Measurements from ENCODE around the gene PEX5L.

DNA sequence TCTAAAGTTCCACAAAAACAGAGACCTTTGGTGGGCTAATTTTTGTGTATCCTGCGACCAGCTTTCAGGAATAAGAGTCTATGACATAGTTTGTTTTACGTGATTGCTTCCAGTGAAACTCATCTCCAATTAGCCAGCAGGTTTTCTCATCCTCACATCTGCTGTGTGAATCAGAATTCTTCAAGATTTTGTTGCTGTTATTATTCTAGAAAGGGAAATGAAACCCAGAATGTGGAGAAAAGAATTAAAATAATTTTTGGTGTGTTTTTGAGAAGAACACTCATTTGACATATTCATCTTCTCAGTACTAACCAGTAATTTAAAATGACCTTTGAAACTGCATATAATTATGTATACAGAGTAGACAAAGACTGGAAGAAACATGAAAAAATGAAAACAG is 208.0 kb downstream of the PEX5L start:
- TF ChIP-seq POLR2A (IDR thresholded peaks at IDR 0.05) = no peak
- TF ChIP-seq, protein P1, sequence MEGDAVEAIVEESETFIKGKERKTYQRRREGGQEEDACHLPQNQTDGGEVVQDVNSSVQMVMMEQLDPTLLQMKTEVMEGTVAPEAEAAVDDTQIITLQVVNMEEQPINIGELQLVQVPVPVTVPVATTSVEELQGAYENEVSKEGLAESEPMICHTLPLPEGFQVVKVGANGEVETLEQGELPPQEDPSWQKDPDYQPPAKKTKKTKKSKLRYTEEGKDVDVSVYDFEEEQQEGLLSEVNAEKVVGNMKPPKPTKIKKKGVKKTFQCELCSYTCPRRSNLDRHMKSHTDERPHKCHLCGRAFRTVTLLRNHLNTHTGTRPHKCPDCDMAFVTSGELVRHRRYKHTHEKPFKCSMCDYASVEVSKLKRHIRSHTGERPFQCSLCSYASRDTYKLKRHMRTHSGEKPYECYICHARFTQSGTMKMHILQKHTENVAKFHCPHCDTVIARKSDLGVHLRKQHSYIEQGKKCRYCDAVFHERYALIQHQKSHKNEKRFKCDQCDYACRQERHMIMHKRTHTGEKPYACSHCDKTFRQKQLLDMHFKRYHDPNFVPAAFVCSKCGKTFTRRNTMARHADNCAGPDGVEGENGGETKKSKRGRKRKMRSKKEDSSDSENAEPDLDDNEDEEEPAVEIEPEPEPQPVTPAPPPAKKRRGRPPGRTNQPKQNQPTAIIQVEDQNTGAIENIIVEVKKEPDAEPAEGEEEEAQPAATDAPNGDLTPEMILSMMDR (IDR thresholded peaks at IDR 0.05) = no peak
